GM21825 (cell line): ENCODE data around the gene NRAP.

Experiments
- ATAC-seq: cut with Tn5 transposase; IDR thresholded peaks from one replicate; pipeline ENCODE4 v1.9.1; 2021; ENCODE audit warnings: mild to moderate bottlenecking, moderate library complexity; ENCODE audit not compliant: unreplicated experiment

Gene NRAP

DNA sequence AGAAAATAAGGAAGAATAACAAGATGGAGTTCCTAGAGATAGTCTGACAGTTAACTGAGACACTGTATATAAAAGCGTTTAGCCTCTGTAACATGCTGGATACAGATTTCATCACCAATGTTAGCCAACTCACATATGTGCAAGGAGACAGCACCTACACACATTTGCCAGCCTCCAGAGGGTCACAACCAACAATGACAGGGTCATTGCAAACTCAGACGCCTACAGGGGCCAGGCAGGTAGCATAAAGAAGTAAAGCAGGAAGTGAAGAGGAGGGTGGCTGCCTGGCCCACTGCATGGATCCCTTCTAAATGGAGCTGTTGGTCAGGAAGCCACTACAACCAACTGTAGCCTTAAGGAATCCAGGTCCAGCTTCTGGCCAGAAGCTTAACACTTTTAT, 50.4 kb downstream of the NRAP start:
- no peak for ATAC-seq

- no peak for ATAC-seq
Measured at GRCh38 chr10:113612154-113612553, 51.7 kb downstream of the NRAP start.

DNA sequence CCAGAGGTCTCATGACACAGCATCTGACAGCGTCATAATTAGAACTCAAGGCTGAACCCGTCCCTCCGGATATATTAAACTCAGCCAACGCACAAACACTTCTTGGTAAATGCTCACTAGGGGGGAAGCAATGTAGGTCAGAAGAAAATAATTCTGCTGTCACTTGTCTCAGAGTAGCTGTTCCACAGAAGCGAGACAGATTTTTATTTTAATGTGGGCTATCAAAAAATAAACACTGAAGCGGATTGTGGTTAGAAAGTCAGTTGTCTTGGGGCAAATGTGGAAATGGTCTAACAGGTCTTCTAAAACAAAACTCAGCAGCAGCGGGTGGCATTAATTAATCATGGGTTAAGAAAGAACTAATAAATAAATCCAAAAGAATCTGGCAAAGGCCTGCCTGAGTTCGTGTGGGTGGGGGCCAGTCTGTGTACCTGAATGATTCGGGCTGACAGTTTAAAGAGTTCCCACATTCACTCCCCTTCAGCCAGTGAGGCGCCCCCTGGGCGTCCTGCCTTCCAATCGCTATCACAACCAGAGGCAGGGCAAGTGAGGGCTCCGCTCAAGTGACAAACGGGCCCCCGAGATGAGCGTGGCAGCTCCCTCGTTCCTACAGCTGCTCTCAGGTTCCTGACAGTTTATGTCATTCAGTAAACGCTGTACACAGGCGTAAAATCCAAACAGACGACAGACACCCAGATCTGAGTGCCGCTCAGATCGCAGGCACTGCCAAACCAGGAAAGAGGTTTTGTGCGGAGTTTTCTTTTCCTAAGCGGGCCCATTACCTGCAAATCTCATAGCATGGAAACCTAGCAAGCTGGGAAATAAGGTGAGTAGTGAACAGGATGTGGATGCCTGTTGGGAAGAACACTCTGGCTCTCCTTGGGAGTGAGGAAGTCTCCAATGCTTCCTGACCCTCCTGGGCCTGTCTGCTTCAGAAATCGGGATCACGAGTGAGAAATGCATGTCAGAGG, 52.9 kb downstream of the NRAP start:
- ATAC-seq, result no peak

DNA sequence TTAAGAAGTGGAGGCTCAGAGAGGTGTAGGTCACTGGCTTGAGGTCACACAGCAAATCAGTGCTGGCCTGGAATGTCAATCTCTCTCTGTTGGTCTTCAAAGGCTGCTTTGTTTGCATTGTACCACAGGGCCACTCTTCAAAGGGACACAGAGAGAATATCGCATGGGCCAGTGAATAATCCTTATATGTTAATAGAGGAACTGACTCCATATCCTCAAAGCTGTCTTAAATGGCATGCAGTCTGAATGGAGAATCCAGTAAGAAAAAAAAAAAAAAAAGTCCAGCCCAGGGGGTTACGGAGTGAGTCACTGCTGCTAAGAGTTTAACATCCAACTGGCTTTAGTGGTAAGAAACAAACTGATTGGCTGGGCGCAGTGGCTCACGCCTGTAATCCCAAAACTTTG, 54.1 kb downstream of the NRAP start:
- no peak for ATAC-seq

DNA sequence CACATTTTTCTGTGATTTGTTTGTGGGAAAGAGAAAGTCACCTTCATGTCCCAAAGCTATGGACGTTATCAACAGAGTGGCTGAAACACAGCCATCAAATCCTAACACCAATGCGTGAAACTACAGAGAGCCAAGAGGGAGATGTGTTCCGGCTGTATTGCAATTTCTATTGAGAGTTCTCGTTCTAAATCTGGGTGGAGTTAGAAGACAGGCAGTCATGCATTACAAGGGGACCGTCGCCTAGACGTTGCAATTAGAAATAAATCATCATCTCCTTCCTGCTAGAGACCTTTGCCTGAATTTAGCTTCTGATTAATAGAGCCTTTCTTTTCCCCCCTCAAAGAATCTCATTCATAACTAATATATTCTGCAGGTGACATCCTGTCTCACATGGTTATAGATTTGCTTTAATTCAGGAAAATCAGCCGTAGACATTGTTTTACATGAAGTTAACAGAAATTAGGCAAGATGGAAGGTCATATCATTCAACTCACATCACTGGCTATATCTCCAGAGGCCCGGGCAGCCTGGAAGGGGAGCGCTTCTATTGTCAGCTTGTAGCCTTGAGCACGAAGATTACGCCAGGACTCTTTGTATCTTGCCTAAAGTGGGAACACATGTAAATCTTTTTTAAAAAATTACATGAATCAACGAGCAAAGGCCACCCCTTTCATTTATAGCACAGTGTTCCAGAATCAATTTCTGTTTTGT, 58.4 kb downstream of the NRAP start:
- no peak for ATAC-seq

- ATAC-seq, result no peak
Measured at GRCh38 chr10:113604572-113604971, 59.3 kb downstream of the NRAP start.

GRCh38 chr10:113603057-113603777, 60.6 kb downstream of the NRAP start:
- ATAC-seq, result no peak

GRCh38 chr10:113600569-113600968, 63.3 kb downstream of the NRAP start:
- ATAC-seq, result no peak

GRCh38 chr10:113594652-113595051, 69.2 kb downstream of the NRAP start:
- no peak for ATAC-seq

- no peak for ATAC-seq
Measured at GRCh38 chr10:113592380-113592779, 71.5 kb downstream of the NRAP start.

DNA sequence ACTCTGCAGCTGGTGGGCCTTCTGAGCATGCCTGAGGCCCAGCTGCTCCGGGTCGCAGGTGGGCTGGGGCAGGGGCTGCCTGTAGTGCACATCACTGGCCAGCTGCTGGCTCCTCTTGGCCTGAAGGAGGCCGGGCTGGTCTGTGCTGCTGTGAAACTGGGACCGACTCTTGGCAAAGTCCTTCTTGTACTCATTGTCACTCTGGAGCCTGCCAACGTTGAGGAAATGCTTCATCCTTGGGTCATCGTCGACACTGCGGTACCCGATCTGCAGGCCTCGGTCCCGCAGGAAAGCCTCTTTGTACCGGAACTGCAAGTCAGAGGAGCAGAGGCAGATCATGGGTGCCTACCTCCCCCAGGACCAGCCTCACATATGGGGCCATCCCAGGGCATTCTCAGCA, 73.3 kb downstream of the NRAP start:
- ATAC-seq, result no peak

- ATAC-seq, result no peak
Measured at GRCh38 chr10:113589201-113589770, 74.6 kb downstream of the NRAP start.

- ATAC-seq, result no peak
Measured at GRCh38 chr10:113585949-113586348, 77.9 kb downstream of the NRAP start.

- ATAC-seq, result no peak
Measured at GRCh38 chr10:113583571-113583970, 80.3 kb downstream of the NRAP start.

- ATAC-seq, result no peak
Measured at GRCh38 chr10:113581092-113581491, 82.7 kb downstream of the NRAP start.

DNA sequence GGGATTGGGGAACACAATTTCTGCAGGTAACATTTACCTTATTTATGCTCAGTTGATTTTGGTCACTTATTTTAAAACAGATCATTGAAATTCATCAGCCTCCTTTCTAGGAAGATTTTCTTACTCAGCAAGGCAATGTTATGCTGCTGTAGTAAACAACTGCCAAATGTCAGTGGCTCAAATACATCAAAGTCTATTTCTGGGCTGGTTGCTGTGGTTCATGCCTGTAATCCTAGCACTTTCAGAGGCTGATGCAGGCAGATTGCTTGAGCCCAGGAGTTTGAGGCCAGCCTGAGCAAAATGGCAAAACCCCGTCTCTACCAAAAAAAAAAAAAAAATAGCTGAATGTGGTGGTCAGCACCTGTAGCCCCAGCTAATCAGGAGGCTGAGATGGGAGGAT, 85.1 kb downstream of the NRAP start:
- no peak for ATAC-seq

GRCh38 chr10:113576852-113577251, 87.0 kb downstream of the NRAP start:
- ATAC-seq, result no peak

DNA sequence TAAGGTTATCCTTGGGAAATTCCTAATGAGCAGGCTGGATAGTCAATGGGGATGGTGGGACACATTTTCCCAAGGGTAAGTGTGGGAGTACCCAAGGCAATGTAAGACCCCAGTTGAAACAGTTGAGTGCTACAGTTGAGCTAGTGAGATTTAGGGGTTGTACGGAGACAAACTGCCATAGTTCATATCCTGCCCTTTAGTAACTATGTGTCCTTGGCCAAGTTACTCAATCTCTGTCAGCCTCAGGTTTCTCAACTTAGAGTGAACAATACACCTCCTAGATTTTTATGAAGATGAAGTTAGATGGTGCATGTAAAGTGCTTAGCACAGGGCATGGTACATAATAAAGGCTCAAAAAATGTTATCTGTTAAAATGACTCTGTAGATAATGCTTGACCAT, 90.5 kb downstream of the NRAP start:
- no peak for ATAC-seq

DNA sequence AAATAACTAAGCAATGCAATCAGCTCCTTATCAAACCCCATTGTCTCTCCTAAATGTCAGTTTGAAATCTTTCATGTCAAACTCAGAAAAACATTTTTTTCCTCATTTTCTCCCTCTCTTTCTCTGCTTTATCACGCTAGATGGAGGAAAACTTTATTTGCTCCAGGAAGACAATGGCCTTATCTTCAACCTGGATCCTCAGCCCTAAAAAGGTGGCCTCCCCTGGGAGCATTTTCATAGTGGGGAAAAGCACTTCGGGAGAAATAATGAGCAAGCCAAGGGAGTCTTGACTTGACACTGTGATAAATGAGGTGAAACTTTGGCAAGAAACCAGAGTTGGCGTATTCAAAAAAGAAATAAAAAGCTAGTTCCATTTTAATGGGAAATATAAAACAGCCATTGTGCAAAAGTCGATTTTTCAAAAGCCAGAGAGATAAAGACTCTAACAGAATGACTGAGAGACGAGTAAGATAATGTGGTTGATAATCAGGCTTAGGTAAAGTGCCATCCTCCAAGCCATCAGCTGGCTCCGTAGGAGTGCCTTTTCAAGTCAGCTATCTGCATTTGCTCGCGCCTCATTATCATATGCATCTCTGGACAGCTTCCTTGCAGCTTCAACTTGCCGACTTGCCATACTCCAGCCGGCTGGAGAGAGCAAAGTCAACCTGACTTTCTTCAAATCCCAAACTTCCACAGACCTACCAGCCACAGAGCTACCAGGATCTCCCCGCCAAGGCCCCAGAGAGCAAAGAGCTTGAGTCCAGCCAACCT, 91.1 kb downstream of the NRAP start:
- ATAC-seq, result no peak

DNA sequence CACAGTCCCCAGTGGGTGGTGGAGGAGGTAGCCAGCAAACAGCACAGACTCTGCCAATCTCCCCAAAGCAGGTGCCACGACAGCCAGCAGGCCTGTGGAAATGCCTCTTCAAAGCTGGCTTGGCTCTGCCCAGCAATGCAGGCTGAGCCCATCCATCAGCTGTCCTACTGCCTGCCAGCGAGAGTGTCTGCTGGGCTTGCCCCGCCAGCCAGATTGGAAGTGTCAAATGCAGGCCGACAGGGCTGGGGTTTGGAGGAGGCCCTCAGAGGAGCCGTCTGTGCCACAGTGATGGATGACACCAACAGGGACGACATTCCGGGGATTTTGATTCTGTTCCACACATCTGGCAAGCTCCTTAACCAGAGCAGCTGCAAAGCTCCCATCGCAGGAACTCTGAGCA, 94.3 kb downstream of the NRAP start:
- no peak for ATAC-seq
